ENCODE results near the gene UBALD2.
"Not testable (repeated sequence)": the region's sequence is repeated elsewhere in the genome, so short reads cannot be mapped to it uniquely, and the experiment has no call there.

The UBALD2 gene

GRCh38 chr17:76243826-76244679 lies 21.1 kb upstream of the UBALD2 start:
- no peaks in the 10 kb centered on the region for H4K20me1 ChIP-seq (ENCODE audit: insufficient read depth, low read length)
- H2AFZ ChIP-seq (ENCODE audit: low read depth, low read length): no peak overlapping the region
- no peaks in the 10 kb centered on the region for H3K79me2 ChIP-seq (ENCODE audit: insufficient read depth, low read length)
- H3K4me1 ChIP-seq (ENCODE audit: insufficient read depth, low read length): peaks cover 29% of the 10 kb centered on the region
- peak overlapping the region; percentile 29; the same call in 1 of the 2 replicates for H3K27ac ChIP-seq (ENCODE audit: low read length)
- H3K4me3 ChIP-seq (ENCODE audit: low read depth in 1 of 2, low read length in 2 of 2): no peak overlapping the region
- peak; percentile 72 for ATAC-seq (ENCODE audit: insufficient read depth, low read depth)
- no peaks in the 10 kb centered on the region for H3K9me3 ChIP-seq (ENCODE audit: insufficient read depth, low read length, severe bottlenecking)
- H3K4me2 ChIP-seq (ENCODE audit: insufficient read depth, low read length): no peak overlapping the region
- peak; percentile 73 for DNase-seq
- H3K27me3 ChIP-seq (ENCODE audit: insufficient read depth, low read length, poor library complexity): no peaks in the 10 kb centered on the region
- TF ChIP-seq EZH2 (IDR thresholded peaks at IDR 0.05; ENCODE audit: borderline replicate concordance, low read depth, low read length, severe bottlenecking) (no peak), CTCF (IDR thresholded peaks at IDR 0.05; ENCODE audit: borderline replicate concordance, extremely low read depth, low read length, poor library complexity, severe bottlenecking) (no peak)
- H3K9ac ChIP-seq (ENCODE audit: low read depth, low read length): no peak overlapping the region
- no peaks in the 10 kb centered on the region for H3K36me3 ChIP-seq (ENCODE audit: insufficient read depth, low read length)

- H3K27me3 ChIP-seq (ENCODE audit: insufficient read depth, low read length, poor library complexity); H3K4me3 ChIP-seq (ENCODE audit: low read depth in 1 of 2, low read length in 2 of 2); H3K9ac ChIP-seq (ENCODE audit: low read depth, low read length); H4K20me1 ChIP-seq (ENCODE audit: insufficient read depth, low read length); H2AFZ ChIP-seq (ENCODE audit: low read depth, low read length); DNase-seq; ATAC-seq (ENCODE audit: insufficient read depth, low read depth); H3K27ac ChIP-seq (ENCODE audit: low read length); H3K9me3 ChIP-seq (ENCODE audit: insufficient read depth, low read length, severe bottlenecking); H3K79me2 ChIP-seq (ENCODE audit: insufficient read depth, low read length); H3K4me2 ChIP-seq (ENCODE audit: insufficient read depth, low read length); H3K36me3 ChIP-seq (ENCODE audit: insufficient read depth, low read length): not testable (repeated sequence)
- H3K4me1 ChIP-seq (ENCODE audit: insufficient read depth, low read length): peaks cover 29% of the 10 kb centered on the region
These were observed 20.4 kb upstream of the UBALD2 start for GRCh38 chr17:76244721-76245120.

GRCh38 chr17:76246080-76247066 lies 18.8 kb upstream of the UBALD2 start:
- Histone ChIP-seq H3K4me3 (ENCODE audit: low read depth in 1 of 2, low read length in 2 of 2) (peak overlapping the region in 1 of 2 experiments; percentile 10; a peak in 1 of 4 replicates), H2AFZ (ENCODE audit: low read depth, low read length) (peak overlapping the region; percentile 60)

More at GRCh38 chr17:76246080-76247066, 18.8 kb upstream of the UBALD2 start:
- DNase-seq: peak; percentile 72
- Histone ChIP-seq H4K20me1 (ENCODE audit: insufficient read depth, low read length) (no peaks in the 10 kb centered on the region), H3K36me3 (ENCODE audit: insufficient read depth, low read length) (no peaks in the 10 kb centered on the region), H3K79me2 (ENCODE audit: insufficient read depth, low read length) (no peaks in the 10 kb centered on the region), H3K27me3 (ENCODE audit: insufficient read depth, low read length, poor library complexity) (no peaks in the 10 kb centered on the region), H3K27ac (ENCODE audit: low read length) (peak overlapping the region; percentile 82), H3K4me2 (ENCODE audit: insufficient read depth, low read length) (peak overlapping the region; percentile 46), H3K9me3 (ENCODE audit: insufficient read depth, low read length, severe bottlenecking) (no peaks in the 10 kb centered on the region), H3K9ac (ENCODE audit: low read depth, low read length) (peak overlapping the region; percentile 44), H3K4me1 (ENCODE audit: insufficient read depth, low read length) (peaks cover 30% of the 10 kb centered on the region)
- ATAC-seq (ENCODE audit: insufficient read depth, low read depth): peak; percentile 89
- TF ChIP-seq EZH2 (IDR thresholded peaks at IDR 0.05; ENCODE audit: borderline replicate concordance, low read depth, low read length, severe bottlenecking): no peak
- no peak for TF ChIP-seq CTCF (IDR thresholded peaks at IDR 0.05; ENCODE audit: borderline replicate concordance, extremely low read depth, low read length, poor library complexity, severe bottlenecking)

Measured in DND-41 (cell line).